GM21786 (cell line): ENCODE measurements around the gene PIR.

Experiments
- ATAC-seq: cut with Tn5 transposase; IDR thresholded peaks from one replicate; pipeline ENCODE4 v1.9.1; 2021; ENCODE audit not compliant: unreplicated experiment

PIR gene

GRCh38 chrX:15418707-15419181 is 74.4 kb downstream of the PIR start:
- no peak for ATAC-seq

DNA sequence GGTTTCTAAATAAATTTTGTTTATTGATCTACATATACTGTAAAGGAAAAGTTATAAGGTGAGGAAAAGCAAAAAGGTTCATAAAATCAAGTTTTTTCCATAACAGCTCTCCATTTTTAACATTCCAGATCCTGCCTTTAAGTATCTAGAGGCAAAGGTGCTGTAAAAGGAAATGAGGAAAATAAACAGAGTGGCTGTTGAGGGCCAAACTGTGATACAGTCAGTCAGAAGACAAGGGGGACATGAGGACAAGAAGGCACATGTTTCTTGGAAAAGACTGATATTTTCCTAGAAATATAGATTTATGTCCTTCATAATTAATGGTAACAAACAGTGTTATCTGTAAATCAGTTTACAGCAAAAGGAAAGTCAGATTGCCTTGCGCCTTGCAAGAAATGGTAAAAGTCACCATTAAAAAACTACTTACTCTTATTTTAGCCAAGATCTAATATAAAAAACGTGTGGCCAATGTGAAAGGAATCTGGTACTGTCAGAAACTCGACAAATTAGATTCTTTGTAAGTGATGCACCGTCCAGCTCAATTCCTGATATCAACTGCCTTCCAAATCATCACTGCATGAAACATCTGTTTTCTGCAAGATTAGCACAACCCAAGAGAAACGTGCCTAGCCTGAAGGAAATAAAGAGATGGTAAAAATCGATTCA is 75.0 kb downstream of the PIR start:
- ATAC-seq = no peak

DNA sequence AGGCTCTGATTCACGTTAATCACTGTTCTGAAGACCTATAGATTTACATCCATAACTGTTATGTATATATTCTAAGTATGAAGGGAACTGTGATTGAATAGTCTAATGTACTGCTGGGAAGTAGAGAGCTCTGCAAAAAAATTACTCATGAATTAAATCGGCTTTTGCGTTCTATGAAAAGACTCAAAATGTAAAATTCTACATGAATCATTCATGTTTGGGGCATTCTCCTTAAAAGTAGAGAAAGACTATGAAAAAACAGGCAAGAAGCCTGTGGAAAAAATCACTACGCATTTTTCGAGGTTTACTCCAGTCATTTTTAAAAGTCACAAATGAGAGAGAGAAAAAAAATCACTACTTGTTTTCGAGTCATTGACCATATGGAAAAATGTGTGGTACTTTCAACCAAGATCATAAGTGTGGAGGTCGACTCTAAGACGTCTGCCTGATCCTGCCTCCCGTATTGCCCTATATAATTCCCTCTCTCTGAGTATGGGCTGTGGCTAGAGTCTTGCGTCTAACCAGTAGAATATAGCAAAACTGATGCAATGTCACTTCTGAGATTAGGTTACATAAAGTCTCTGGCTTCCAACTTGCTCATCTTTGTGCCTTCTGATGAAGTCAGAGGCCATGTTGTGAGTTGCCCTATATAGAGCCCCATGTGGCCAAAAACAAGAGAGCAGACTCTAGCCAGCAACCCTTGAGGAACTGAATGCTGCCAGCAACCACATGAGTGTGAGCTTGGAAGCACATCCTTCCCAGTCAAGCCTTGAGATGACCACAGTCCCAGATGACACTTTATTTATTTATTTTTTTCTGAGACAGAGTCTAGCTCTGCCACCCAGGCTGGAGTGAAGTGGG is 76.8 kb downstream of the PIR start:
- no peak for ATAC-seq

DNA sequence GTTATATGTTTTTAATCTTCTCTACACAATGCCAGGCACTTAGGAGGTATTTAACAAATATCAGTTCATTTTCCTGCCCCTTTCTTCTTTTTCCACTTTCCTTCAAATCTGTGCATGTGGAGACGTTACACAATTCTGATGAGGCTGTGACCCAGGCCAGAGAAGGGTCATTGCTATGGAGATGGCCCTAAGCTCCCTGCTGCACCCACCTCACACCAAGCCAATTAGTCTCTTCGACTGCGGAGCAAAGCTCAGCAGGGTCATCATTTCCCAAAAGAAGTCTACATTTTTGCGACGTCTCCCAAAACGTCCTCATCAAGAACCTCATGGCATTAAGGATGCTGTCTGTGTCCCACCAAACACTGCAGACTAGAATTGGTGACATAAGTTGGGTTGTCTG is 80.0 kb downstream of the PIR start:
- ATAC-seq = no peak

- ATAC-seq = no peak
These were observed 82.2 kb downstream of the PIR start for GRCh38 chrX:15410947-15411346.

DNA sequence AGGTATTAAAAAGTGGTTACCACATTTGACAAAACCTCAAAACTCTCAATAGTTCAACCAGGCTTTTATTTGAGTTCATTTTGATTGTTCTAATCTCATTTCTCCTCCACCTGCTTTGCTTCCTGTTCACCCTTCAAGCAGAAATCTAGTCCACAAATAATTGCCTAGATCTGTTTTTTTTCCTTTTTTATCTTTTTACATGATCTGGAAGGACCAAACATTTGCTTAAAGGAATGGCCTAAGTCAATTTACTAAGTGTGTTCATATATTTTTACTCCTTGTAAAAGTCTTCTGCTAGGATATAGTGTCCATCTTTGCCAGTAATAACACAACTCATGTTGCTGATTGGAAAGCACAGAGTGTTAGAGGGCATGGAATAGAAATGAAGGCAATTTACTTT is 82.7 kb downstream of the PIR start:
- no peak for ATAC-seq

GRCh38 chrX:15405846-15406245 is 87.3 kb downstream of the PIR start:
- no peak for ATAC-seq

DNA sequence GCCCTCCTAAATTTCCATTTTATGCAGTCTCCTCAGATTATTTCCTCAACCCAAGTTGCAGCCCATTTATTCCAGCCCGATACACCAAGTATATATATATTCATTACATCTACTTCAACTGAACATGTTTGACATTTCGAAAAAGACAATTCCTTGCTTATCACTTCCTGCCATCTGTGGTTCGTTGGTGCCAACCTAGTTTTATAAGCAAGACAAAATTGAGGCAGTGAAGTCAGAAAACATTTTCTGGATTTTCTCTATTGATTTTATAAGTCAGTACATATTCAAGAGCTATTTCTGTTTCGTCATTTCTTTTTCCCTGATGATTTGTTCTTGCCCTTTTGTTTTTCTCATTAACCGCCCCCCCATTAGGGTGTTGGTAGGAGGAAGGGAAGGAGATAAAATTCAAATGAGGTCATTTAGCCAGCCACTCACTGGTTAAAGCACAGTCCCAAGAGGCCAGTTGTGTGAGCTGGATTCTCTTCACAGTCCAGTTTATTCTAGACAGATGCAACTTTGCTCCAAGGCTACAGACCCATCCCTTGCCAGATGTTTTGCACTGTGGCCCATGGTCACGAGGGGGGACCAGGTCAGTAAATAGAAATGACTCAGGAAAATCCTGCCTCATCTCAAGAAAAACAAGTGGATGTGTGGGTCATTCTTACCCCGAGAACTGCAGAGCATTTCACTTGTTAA is 88.6 kb downstream of the PIR start:
- no peak for ATAC-seq

GRCh38 chrX:15401378-15401777 is 91.8 kb downstream of the PIR start:
- ATAC-seq = no peak

- no peak for ATAC-seq
These were observed 93.2 kb downstream of the PIR start for GRCh38 chrX:15399962-15400391.

- no peak for ATAC-seq
These were observed 94.3 kb downstream of the PIR start for GRCh38 chrX:15398874-15399273.

- no peak for ATAC-seq
These were observed 97.3 kb downstream of the PIR start for GRCh38 chrX:15395789-15396188.

DNA sequence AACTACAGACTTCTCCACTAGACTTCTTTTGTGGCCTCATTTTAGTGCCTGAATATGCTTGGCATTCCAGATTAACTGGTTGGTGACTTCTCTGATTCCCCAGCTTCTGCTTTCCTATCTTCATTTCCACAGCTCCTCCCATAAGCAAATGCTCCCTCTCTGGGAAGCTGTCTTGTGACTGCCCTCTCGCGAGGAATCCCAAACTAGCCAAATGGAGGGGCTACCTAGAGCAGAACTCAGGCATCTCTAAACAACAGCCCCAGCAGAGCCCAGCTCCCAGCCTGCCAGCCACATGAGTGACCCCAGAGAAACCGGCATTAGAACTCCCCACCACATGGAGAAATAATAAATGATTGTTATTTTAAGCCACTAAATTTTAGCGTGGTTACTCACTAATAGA is 101.3 kb downstream of the PIR start:
- ATAC-seq = no peak

- ATAC-seq = no peak
These were observed 108.8 kb downstream of the PIR start, which contains the start of gene VEGFD for GRCh38 chrX:15384304-15384703. TSS of gene VEGFD (minus strand) at chrX:15384413. CDS start at chrX:15383946, 467 bp downstream.

GRCh38 chrX:15382813-15383212 is 110.3 kb downstream of the PIR start:
- ATAC-seq = no peak

GRCh38 chrX:15376956-15377355 is 116.2 kb downstream of the PIR start:
- ATAC-seq = no peak

DNA sequence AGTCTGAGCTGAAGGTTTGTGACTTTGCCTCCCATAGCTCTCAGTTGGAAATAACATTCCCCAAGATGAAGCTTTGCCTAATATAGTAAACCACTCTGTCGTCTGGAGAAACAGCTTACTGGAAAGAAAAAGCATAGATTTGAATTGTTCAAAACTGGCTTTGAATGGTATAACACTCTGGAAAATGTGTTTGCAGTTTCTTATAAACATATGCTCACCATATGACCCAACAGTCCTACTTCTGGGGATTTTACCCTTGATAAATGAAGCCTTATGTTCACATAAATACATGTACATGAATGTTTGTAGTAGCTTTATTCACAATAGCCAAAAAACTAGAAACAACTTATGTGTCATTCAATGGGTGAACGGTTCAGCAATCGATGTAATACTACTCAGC is 119.2 kb downstream of the PIR start:
- no peak for ATAC-seq

DNA sequence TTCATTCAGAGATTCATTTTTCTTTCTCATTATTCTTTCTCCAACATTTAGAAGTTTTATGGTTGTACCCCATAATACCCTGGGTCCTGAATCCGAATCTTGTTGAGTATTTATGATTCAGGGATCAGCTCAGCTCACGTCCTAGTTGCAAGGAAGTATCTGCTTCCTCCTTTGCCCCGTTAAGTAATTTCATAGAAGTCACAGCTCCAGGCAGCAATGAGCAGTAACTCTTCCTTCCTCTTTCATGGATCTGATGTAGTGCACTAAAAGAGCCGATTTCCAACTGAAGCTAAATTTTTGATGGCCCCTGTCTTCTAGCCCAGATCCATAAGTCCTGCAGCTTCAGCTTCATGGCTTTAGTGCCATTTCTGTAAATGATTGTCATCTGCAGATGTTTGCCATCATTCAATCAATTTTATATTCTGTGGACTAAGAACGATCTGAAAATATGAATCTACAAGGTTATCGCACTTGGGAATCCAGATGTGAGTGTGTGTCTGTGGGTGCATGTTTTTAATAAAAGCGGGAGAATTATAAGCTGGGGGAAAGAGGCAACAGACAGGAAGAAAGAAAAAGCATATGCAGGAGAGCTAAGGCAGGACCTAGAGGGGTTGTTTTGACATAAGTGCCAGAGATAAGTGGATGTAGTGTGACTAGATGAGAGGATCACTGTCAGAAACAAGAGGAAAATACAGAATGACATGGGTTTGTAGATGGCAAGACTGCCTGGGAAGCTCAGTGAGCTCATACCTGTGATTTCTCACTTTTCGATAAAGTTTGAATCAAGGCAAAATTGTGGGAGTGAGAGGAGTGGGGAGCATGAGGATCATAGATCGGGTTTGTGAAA is 126.4 kb downstream of the PIR start:
- no peak for ATAC-seq

GRCh38 chrX:15359701-15360100 is 133.4 kb downstream of the PIR start:
- no peak for ATAC-seq

- no peak for ATAC-seq
These were observed 134.6 kb downstream of the PIR start for GRCh38 chrX:15358533-15358932.

GRCh38 chrX:15356444-15356843 is 136.7 kb downstream of the PIR start:
- ATAC-seq = no peak
